HG03135 (cell line): Measurements from ENCODE around the gene CCL4.
"Not testable (repeated sequence)": the region's sequence is repeated elsewhere in the genome, so short reads cannot be mapped to it uniquely, and the experiment has no call there.

Experiments
- ATAC-seq: cut with Tn5 transposase; IDR thresholded peaks from one replicate; pipeline ENCODE4 v1.9.1; 2021; ENCODE audit warnings: mild to moderate bottlenecking, moderate library complexity; ENCODE audit not compliant: unreplicated experiment

Gene CCL4

DNA sequence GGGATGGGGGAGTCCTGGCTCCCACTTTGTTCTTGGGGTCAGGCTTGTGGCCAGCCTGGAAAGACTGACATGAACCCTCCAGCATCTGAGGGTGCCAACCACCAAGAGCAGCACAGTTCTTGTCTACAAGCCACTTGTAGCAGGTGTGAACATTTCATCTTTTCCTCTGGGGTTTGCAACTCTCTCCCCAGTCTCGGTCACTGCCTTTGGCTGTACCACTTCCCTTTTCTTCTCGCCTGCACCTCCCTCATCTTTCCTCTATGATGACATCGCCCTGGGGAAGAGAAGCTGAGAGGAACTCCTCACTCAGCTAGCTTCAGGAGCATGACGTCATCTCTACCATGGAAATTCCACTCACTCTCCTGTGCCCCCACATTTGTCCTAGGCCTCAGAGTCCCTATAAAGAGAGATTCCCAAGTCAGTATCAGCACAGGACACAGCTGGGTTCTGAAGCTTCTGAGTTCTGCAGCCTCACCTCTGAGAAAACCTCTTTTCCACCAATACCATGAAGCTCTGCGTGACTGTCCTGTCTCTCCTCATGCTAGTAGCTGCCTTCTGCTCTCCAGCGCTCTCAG is at the start of gene CCL4:
CCL4 (plus strand) TSS at position 427 of the 575 bp plus-strand sequence; CDS start at position 506, 79 bp downstream.
- peak; percentile 59 for ATAC-seq

DNA sequence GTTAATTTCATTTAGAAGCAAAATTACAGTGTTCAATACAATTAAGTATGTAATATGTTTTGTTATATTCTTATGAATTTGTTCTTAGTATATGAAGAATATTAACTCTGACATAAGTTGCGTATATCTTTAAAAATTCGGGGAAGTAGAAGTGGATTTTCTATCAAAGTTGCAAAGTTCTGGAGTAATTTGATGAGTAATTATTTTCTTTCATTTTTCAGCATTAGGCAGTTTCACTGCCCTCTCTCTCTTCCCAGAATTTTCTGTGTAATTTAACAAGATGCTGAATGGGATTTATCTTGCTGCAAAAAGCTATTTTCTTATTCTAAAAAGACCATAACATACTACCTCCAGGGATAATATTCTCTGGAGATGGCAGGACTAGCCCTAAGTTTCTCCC is 48.5 kb upstream of the CCL4 start:
- no peak for ATAC-seq

DNA sequence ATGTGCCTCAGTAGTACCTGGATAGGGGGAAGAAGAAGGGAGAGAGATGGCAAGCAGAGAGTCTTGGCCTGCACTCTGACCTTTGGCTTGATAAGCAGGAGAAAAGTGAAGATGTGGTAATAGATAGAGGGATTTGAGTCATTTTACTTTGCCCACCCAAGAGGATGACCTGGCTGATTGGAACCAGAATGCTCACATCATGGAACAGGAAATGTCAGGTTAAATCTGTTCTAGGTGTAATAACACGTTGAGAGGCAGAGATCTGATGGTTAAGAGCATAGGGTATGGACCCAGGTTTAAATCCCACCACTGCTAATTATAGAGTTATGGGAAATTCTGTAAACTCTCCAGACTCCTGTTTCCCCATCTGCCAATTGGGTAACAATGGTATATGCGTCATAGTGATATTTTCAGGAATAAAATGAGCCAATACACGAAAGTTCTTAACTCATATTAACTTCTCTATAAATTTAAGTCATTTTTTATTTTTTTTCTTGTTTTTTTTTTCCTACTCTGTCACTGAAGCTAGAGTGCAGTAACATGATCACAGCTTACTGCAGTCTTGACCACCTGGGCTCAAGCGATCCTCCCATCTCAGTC is 47.6 kb upstream of the CCL4 start:
- ATAC-seq = no peak

DNA sequence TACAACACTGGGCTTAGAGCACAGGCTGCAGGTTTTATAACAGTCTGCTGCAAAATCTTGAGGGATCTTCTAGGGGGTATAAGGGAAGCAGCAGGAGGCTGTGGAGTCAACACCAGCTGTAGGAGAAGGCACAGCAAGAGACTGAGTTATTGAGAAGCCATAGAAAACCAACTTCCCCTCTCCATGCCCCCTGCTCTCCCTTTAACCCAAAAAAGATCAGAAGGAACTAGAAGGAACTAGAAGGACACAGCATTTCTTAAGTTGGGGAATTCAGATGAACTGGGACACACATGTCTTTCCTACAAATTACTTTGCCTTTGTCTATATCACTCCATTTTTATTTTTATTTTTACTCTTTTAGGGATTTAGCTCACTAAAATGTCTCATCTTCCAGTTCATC is 45.7 kb upstream of the CCL4 start:
- ATAC-seq = no peak

DNA sequence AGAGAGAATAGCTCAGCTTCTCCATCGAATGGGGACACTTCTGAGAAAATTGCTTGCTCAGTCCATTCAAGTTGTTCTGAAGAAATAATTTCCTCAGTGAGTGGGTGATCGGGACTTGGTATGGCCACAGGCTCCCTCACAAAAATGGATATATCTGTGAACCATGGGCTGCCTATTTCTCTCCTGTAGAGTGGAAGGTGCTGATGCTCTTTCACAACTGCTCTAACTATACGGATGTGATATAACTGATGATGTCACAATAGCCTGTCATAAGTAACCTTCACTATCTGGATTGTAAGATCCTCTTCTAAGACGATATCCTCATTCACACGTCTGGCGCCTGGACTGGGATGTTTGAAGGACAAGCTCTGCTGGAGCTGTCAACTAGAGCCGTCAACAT is 44.2 kb upstream of the CCL4 start:
- ATAC-seq = no peak

DNA sequence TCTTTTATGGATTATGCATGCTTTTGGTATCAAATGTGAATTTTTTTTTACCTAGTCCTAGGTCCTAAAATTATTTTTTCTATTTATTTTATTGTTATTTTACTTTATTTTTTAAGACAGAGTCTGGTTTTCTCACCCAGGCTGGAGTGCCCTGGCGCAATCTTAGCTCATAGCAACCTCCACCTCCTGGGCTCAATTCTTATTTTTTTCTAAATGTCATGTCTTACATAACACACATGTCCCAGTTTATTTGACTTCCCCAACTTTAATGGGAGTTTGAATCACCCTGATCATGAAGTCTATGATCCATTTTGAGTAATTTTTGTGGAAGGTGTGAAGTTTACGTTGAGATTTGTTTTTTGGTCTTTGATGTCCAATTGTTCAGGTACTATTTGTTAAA is 42.8 kb upstream of the CCL4 start:
- ATAC-seq = no peak

DNA sequence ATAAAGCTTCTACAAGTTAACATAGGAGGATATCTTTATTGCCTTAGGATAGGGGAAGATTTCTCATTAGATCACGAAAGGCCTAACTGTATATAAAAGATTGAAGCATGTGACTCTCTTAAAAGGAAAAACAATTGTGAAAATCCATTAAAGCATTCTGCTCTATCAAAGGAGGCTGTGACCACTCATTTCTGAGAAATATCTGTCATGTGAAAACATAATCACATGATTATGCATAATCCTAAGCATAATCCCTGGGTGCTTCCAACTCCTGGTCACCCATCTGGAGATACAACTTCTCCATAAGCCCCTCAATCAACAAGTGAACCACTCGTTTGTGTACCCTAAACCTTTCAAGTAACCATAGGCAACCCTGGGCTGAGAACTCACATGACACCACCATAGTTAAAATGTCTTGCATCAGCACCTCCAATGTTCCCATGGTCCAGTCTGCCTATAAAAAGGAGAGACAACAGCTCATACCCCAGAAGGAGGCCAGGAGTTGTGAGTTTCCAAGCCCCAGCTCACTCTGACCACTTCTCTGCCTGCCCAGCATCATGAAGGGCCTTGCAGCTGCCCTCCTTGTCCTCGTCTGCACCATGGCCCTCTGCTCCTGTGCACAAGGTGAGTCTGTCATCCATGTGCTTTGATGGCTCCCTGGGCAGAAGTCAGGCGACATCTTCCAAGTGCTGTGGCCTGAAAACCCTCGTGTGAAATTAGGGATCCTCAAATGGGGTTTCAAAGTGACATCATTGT is 39.7 kb upstream of the CCL4 start, which contains the start of gene CCL18:
CCL18 (plus strand) TSS at position 487 of the 756 bp plus-strand sequence; CDS start at position 558, 71 bp downstream.
- ATAC-seq = no peak

DNA sequence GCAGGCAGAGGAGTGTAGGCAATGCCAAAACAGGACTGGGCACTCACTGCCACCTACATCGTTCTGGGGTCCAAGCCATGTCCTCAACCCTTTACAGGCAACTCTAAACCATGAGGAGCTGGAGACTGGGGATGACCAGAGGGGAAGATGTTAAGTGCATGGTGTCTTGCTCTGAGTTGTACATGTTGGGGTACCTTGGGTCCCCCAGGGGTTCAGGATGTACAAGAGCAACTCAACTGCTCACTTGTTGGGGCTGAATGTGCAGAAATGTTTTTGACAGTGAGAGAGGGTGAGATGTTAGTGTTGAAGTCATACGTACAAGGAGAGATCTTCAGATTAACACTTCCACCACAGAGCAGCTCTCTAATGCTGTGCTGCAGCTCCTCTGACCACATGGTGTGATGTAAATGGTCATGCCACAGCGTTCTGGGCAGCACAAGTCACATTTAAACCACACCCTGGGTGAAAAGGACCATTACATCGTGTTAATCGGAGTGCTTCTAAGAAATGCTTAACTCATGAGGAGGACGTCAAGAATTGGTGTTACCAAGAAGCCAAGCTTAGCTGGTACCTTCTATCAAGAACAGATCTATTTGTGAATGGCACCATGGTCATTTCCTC is 37.2 kb upstream of the CCL4 start:
- no peak for ATAC-seq

DNA sequence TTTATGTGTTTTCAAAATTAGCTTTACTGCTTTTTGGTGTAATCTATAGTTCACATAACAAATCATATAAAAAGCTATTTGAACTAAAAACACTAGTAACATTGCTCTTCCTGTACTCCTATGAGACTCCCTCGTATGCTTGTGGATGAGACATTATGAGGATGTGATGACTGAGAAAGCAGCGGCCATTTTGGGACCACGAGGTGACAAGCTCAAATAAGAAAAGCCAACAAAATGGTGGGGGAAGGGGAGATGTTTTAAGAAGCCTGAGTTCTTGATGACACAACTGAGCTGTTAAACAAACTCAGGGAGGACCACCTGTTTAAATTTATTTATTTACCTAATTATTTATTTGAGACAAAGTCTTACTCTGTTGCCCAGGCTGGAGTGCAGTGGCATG is 35.1 kb upstream of the CCL4 start:
- ATAC-seq = no peak

DNA sequence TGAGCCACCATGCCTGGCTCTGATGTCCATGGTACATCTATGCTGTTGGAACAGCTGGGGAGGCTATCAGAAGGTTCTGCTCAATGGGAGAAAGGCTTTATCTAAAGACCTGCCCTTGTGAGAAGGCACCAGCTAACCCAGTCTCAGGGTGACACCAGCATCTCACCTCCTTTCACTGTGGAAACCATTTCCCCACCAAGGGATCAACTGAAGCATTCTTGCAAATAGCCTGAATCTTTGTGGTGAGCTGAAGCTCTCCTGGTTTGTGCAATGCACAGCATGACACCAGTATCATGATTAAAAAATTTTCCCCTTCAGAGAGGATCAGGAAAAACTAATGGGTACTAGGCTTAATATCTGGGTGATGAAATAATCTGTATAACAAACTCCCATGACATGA is 34.5 kb upstream of the CCL4 start:
- no peak for ATAC-seq

DNA sequence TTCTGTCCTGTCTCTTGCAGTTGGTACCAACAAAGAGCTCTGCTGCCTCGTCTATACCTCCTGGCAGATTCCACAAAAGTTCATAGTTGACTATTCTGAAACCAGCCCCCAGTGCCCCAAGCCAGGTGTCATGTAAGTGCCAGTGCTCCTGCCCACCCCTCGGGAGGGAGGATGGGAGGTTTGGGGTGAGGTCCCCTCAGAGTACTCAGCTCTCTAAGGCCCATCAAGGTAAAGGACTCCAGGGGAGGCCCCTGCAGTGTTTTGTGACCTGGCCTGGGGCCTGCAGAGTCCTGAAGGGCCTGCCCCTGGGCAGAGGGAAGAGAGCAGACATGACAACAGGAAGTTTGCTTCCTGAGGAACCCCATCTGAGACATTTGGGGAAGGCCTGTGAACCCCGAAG is 33.2 kb upstream of the CCL4 start:
- no peak for ATAC-seq

DNA sequence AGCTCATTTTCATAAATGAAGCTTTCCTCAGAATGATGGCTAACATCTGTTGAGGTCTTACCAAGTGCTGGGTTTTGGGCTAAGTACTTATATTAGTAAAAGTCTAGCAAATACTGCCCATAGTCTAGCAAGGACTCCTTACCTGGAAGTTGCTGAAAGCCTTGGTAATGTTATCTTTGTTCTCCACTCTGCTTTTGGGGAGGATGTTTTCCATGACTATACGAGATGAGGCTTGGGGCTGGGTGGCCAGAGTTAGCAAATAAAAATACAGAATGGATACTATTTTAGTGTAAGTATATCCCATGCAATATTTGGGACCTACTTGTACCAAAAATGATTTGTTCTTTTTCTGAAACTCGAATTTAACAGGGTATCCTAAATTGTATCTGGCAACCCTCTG is 31.9 kb upstream of the CCL4 start:
- ATAC-seq = no peak

DNA sequence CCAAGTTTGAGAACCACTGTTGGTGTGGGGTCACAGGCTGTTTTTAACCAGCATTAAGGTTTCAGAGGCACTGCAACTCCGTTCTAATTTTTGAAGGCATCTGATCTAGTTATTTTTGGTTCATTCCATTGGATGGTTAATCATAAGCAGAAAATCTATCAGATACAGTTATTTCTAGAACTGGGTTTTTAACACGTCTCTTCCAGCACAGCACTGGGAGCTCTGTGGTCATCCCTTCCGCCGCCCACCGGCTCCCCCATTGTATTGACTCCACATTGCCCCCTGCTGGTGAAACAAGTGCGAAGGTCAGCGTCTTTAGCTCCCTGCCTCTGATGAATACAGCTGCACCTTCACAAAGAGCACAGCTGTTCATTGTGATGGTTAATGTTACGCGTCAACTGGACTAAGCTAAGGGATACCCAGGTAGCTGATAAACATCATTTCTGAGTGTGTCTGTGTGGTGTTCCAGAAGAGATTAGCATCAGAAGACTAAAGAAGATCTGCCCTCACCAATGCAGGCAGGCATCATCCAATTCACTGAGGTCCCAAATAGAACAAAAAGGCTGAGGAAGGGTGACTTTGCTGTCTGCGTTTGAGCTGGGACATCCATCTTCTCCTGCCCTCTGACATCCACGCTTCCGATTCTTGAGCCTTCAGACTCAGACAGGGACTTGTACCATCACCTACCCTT is 31.1 kb upstream of the CCL4 start:
- no peak for ATAC-seq

DNA sequence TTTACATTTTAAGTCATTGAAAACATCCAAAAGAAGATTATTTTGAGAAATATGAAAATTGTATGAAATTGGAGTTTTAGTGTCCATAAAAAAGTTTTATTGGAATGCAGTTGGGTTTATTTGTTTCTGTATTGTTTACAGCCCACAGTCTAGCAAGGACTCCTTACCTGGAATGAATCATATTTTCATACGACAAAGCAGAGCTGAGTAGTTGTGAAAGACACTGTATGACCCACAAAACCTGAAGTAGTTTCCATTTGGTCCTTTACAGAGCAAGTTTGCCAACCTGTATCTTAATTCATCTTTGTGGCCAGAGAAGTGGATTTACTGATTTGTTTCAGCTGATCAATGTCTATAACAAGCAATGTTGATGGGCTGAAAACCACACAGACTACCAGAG is 29.3 kb upstream of the CCL4 start:
- ATAC-seq = no peak

DNA sequence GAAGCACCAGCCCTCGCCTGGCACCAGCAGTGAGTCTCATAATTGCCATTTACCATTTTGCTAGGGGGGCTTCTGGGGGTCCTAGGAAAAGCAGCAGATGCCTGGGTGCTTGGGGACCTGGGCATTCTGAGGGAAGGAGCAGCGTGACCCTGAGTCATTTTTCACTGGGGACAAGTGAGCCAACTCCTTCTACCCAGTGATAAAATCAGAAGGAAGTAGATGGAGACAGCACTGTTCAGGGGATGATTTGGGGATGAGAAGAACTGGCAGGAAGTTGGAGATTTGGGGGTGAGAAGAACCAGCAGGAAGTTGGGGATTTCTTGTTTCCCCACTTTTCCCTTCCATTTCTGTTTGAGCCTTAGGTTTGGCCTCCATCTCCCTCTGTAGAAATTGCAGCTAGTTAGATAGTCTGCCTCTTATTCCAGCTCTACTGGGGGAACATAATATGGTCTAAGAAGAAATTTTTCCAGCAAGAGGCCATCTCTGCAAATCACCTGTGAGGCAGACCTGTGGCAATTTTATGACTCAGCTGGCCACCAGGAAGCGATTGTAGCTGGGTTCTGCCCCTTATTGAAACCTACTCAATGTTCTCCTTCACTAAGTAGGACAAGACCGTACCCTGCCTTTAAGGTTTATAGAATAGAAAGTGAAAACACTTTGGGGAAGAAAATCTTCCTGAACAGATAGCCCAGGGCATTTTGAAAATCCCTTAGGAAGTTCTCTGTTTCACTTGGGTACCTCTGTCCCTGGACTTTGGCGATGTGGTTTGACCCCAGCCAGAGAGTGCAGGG is 21.8 kb upstream of the CCL4 start:
- not testable (repeated sequence) for ATAC-seq

DNA sequence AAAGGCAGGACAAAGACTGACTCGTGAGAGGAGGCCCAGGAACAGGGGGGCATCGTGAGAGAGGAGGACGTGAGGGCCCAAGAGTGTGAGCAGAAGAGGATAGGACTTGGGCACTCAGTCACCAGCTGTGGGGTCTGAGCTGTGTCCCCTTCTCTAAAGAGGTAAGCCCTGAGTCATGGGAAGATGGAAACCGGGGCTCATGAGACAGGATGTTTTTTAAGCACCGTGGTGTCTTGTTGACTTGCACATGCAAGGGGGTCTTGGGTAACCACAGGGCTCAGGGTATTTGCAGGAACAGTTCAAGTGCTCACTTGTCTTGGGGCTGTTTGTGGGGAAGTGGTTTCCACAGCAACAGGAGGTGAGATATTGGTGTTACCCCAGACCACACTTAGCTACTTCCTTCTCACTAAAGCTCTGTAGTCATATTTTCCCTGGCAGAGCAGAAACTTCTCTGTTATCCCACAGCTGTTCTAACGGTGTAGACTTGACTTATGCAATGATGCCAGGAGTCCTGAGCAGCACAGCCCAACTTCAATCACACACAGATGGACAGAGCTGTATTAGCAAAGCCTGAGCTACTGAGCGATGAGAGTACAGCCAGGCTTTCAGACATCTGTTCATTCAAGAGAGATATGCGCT is 21.0 kb upstream of the CCL4 start:
- ATAC-seq = peak; percentile 48

DNA sequence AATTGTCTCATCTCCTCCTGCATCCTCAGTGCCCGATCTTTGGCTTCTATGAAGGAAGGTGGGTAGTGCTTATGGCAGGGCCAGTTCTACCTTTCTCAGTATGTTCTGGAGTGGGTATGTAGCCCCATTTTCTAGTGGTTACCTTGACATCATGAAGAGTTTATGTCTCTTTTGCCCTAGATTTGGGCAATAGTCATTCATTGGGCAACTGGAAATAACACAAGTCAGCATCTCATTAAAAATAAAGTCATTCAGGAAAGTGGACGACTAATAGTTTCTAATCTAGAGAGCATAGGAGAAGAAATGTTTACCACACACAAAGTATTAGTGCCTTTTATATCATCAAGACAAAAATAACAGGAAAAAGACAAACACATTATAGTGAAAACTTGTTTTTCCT is 19.9 kb upstream of the CCL4 start:
- not testable (repeated sequence) for ATAC-seq

DNA sequence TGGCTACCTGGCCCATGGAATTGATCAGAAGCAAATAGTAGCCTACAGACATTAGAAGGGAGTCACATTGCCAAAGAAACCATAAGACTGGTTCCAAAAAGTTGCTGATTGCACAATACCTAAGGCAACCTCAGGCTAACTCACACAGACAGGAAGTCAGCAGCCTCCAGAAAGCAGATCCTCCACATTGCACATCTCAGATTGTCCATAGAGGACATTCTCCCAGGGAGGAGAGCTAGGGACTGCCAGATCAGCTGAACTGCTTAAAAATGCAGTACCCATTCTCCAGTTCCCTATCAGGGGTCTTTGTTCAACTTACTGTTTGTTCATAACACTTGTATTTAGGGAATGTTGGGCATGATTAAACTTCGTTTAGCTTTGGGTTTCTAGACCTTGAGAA is 17.9 kb upstream of the CCL4 start:
- ATAC-seq = no peak

DNA sequence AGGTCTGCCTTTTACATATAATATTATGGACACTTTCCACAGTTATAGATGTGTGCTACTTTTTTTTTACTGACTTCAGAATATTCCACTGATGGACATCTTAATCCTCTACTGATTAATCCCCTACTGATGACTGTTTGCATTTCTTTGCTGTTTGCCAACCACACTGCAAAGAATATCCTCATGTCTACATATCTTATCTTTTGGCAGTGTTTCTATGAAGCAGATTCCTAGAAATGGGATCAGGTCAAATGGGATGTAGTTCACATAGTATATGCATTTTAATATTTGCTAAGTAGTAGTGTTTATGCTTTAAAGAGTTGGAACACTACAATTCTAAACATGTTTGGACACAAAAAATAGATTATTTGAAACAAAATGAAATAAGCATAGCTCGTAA is 16.8 kb upstream of the CCL4 start:
- ATAC-seq = no peak

DNA sequence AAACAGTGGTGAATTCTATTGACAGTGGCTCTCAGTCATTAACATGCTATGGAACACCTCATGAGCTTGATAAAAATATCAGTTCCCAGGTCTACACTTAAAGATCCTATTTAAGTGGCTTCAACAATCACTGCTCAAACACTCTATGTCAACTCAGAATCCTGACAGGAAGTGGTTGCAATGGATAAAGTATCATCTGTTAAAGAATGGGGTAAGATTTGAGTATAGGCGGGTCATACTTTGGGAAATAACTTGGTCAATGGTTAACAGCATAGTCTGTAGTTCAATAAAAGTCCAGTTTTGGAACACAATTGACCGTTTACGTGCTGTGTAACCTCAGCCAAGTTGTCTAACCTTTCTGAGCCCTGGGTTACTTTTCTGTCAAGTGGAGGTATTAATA is 16.2 kb upstream of the CCL4 start:
- not testable (repeated sequence) for ATAC-seq
